Melanocyte of skin (primary cell): ENCODE data around the gene EPS8L3. TPM values are rescaled to one million over a fixed set of nuclear protein-coding genes. Genes with fewer than 3 reads are reported as not detected.

Experiments used
- total RNA-seq, 2 donors: library from RNA; depleted of rRNA; stranded (reverse); fragments of >200 nt; gene quantifications; 2 replicates each; pipeline ENCODE4 v1.2.3, GENCODE V29; 2012

EPS8L3 gene, protein sequence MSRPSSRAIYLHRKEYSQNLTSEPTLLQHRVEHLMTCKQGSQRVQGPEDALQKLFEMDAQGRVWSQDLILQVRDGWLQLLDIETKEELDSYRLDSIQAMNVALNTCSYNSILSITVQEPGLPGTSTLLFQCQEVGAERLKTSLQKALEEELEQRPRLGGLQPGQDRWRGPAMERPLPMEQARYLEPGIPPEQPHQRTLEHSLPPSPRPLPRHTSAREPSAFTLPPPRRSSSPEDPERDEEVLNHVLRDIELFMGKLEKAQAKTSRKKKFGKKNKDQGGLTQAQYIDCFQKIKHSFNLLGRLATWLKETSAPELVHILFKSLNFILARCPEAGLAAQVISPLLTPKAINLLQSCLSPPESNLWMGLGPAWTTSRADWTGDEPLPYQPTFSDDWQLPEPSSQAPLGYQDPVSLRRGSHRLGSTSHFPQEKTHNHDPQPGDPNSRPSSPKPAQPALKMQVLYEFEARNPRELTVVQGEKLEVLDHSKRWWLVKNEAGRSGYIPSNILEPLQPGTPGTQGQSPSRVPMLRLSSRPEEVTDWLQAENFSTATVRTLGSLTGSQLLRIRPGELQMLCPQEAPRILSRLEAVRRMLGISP
- total RNA-seq: not detected

GRCh38 chr1:109763646-109764415 is at the start of gene EPS8L3:
EPS8L3 (minus strand) TSS chr1:109763923; CDS start chr1:109761749, 2,174 bp downstream.

GRCh38 chr1:109740615-109741373 is 22.9 kb downstream of the EPS8L3 start, which contains the start of gene GSTM3:
GSTM3 (minus strand) TSS chr1:109741038; CDS start chr1:109740287, 751 bp downstream.

DNA sequence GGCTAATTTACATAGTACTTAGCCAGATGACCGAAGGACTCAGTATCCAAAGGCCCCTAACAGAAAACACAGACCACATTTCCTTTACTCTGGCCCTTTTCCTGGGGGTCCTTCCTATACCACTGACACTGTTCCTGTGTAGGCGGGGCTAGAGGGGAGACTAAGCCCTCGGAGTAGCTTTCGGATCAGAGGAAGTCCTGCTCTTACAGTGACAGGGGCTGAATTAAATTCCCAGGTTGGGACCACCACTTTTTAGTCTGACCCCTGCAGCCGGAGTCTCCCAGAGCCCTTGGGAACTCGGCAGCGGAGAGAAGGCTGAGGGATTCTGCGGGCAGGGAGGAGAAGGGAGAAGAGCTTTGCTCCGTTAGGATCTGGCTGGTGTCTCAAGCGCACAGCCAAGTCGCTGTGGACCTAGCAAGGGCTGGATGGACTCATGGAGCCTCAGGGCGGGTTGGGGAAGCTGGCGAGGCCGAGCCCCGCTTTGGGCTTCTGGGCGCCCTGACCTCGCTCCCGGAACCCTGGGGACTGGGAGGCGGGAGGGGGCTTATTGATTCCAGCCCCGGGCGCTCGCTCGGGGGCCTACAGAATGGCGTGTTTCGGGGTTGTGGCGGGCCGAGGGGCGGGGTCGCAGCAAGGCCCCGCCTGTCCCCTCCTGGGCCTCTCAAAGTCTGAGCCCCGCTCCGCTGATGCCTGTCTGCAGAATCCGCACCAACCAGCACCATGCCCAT is 52.0 kb downstream of the EPS8L3 start, which contains the start of gene GSTM5:
GSTM5 (plus strand) TSS at position 659 of the 728 bp plus-strand sequence; CDS start at position 721, 62 bp downstream.

Other genes starting within 250 kb of the EPS8L3 start
- gene GPR61, start 224.1 kb downstream of the EPS8L3 start, total RNA-seq: under 1 TPM in 1 of 2 donors, not detected in 1; 0.34 TPM
- 10 to 100 TPM in 1 of 2 donors, 1 to 10 TPM in 1; 8.3 to 13.3 TPM for gene GNAI3, start 215.3 kb downstream of the EPS8L3 start, total RNA-seq
- gene GNAT2, start 144.3 kb downstream of the EPS8L3 start, total RNA-seq: under 1 TPM in 1 of 2 donors, not detected in 1; 0.33 TPM
- gene AMPD2, start 144.1 kb downstream of the EPS8L3 start, total RNA-seq: 10 to 100 TPM; 30.3 to 46.3 TPM
- gene GSTM4, start 107.8 kb downstream of the EPS8L3 start, total RNA-seq: 10 to 100 TPM; 24.4 to 25.6 TPM
- gene GSTM2, start 95.9 kb downstream of the EPS8L3 start, total RNA-seq: 10 to 100 TPM; 14.0 to 17.9 TPM
- gene GSTM1, start 76.1 kb downstream of the EPS8L3 start, total RNA-seq: 10 to 100 TPM; 11.4 to 45.6 TPM
- gene GSTM5, start 51.7 kb downstream of the EPS8L3 start, total RNA-seq: under 1 TPM in 1 of 2 donors, not detected in 1; 0.33 TPM
- gene GSTM3, start 22.9 kb downstream of the EPS8L3 start, total RNA-seq: 100 to 1,000 TPM in 1 of 2 donors, 10 to 100 TPM in 1; 52.3 to 108 TPM
- gene CSF1, start 146.9 kb upstream of the EPS8L3 start, total RNA-seq: 10 to 100 TPM; 14.5 to 17.6 TPM
- 10 to 100 TPM; 70.5 to 84.3 TPM for gene AHCYL1, start 220.8 kb upstream of the EPS8L3 start, total RNA-seq